T-helper 1 cell treated with Interleukin-12 subunit alpha and Interleukin-12 subunit beta and Interleukin-4 antibody, amounts not matched to agents 30 μg/mL and 1 μg/mL, for 36 hours (primary cell): ENCODE data around the gene ASB13.

Experiments used
- H3K27ac Mint-ChIP-seq: one replicate; pipeline ENCODE4 v1.8.0; 2021; ENCODE audit warnings: mild to moderate bottlenecking, mixed read lengths
- H3K27me3 Mint-ChIP-seq: one replicate; pipeline ENCODE4 v1.8.0; 2021; ENCODE audit warnings: low read depth, mixed read lengths
- H3K36me3 Mint-ChIP-seq: one replicate; pipeline ENCODE4 v1.8.0; 2021; ENCODE audit warnings: low read depth, mixed read lengths
- H3K4me1 Mint-ChIP-seq: one replicate; pipeline ENCODE4 v1.8.0; 2021; ENCODE audit warnings: low read depth, mixed read lengths
- H3K4me3 Mint-ChIP-seq: one replicate; pipeline ENCODE4 v1.8.0; 2021; ENCODE audit warnings: mild to moderate bottlenecking, moderate library complexity, mixed read lengths
- H3K9me3 Mint-ChIP-seq: one replicate; pipeline ENCODE4 v1.8.0; 2021; ENCODE audit warnings: mixed read lengths

The ASB13 gene, protein sequence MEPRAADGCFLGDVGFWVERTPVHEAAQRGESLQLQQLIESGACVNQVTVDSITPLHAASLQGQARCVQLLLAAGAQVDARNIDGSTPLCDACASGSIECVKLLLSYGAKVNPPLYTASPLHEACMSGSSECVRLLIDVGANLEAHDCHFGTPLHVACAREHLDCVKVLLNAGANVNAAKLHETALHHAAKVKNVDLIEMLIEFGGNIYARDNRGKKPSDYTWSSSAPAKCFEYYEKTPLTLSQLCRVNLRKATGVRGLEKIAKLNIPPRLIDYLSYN

DNA sequence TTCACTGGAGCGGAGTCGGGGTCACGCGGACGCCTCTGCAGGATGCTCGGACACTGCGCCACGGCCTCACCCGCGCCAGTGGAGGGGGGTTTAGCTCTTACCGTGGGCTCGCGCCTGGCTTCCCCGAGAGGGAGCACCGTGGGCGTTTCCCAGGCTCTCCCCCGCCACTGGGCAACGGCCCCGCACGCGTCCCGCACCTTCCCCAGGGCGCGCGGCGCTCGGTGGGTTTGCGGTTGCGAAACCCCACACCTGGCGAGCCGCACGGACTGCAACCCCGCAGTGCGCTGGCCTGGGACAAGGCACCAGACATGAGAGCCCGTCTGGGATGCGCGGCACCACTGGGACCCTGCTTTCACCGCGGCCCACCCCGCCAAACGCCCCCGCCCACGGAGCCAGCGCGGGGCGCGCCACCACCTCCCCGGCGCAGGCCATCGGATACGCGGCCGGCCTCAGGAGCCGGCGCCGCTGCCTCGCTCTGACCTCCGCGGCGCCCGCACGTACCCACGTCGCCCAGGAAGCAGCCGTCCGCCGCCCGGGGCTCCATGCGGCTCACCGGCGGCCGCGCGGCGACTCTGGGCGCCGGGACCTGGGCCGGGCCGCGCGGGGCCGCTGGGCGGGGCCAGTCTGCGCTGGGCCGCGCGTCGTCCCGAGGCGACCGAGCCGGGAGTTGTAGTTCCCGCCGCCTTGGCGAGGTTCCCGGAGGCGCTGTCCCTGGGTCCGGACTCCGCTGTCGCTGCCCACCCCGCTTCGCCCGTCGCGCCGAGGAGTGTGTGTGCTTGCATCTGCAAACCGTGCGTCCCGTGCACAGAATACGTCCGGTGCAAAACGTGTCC lies at the start of gene ASB13:
Gene ASB13 (minus strand): TSS at position 588 of the 833 bp plus-strand sequence. CDS start 44 bp downstream, at position 544.
- Mint-ChIP-seq H3K36me3 (peaks cover 3% of the 10 kb centered on the region), H3K9me3 (no peaks in the 10 kb centered on the region), H3K4me3 (peak within 1 kb of the TSS; percentile 90), H3K27me3 (peaks cover 18% of the 10 kb centered on the region), H3K27ac (peak within 1 kb of the TSS; percentile 36), H3K4me1 (peaks cover 14% of the 10 kb centered on the region)

DNA sequence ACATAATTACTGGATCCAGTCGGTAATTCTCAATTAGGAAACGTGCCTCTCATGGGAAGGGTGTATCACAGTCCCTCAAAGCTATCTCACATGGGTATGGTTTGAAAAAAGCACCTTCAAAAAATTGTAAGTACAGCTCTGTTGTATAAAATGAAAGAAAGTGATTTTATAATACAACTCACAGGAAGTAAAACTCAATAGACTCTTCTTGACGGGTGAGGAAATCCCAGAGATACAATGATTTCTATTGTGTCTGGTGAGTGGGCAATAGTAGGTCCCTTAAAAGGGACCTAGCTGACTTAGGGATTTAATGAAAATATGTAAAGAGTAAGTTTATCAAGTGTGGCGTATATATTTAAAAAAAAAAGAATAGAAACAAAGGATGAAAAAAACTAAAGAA lies 45.2 kb upstream of the ASB13 start:
- Mint-ChIP-seq H3K27me3 (no peaks in the 10 kb centered on the region), H3K27ac (peak overlapping the region; percentile 38), H3K36me3 (peaks cover 9% of the 10 kb centered on the region), H3K4me3 (peak overlapping the region; percentile 67), H3K9me3 (no peaks in the 10 kb centered on the region), H3K4me1 (peaks cover 37% of the 10 kb centered on the region)

GRCh38 chr10:5710859-5711258 lies 44.5 kb upstream of the ASB13 start:
- Mint-ChIP-seq H3K27ac (no peak overlapping the region), H3K4me3 (peak overlapping the region; percentile 67), H3K4me1 (peaks cover 36% of the 10 kb centered on the region), H3K9me3 (no peaks in the 10 kb centered on the region), H3K36me3 (peaks cover 9% of the 10 kb centered on the region), H3K27me3 (no peaks in the 10 kb centered on the region)

- peak overlapping the region; percentile 8 for H3K4me3 Mint-ChIP-seq
Observed at GRCh38 chr10:5709865-5710264, 43.5 kb upstream of the ASB13 start.

DNA sequence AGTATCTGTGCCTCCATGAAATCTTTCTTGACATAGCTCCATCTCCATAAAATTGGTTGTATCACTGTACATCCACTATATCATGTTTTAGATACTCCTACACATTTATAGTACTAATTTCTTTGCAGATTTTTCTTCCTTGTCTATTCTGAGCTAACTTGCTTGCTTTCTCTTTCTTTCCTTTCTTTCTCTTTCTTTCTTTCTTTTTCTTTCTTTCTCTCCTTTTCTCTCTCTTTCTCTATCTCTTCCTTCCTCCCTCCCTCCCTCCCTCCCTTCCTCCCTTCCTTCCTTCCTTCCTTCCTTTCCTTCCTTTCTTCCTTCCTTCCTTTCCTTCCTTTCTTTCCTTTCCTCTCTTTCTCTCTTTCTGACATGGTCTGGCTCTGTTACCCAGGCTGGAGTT lies 42.0 kb upstream of the ASB13 start:
- Mint-ChIP-seq H3K36me3 (peaks cover 9% of the 10 kb centered on the region), H3K4me1 (peaks cover 42% of the 10 kb centered on the region), H3K27me3 (no peaks in the 10 kb centered on the region), H3K27ac (no peak overlapping the region), H3K4me3 (no peak overlapping the region), H3K9me3 (no peaks in the 10 kb centered on the region)

More at GRCh38 chr10:5709865-5710264, 43.5 kb upstream of the ASB13 start:
- peaks cover 40% of the 10 kb centered on the region for H3K4me1 Mint-ChIP-seq
- H3K27ac Mint-ChIP-seq: no peak overlapping the region
- H3K27me3 Mint-ChIP-seq: no peaks in the 10 kb centered on the region
- H3K36me3 Mint-ChIP-seq: peaks cover 9% of the 10 kb centered on the region
- no peaks in the 10 kb centered on the region for H3K9me3 Mint-ChIP-seq

- Mint-ChIP-seq H3K27ac (no peak overlapping the region), H3K4me3 (no peak overlapping the region), H3K9me3 (no peaks in the 10 kb centered on the region), H3K27me3 (no peaks in the 10 kb centered on the region), H3K4me1 (peaks cover 27% of the 10 kb centered on the region), H3K36me3 (peaks cover 5% of the 10 kb centered on the region)
Observed at GRCh38 chr10:5698062-5698461, 31.7 kb upstream of the ASB13 start.

GRCh38 chr10:5697342-5697741 lies 30.9 kb upstream of the ASB13 start:
- peaks cover 5% of the 10 kb centered on the region for H3K36me3 Mint-ChIP-seq
- H3K27ac Mint-ChIP-seq: no peak overlapping the region

DNA sequence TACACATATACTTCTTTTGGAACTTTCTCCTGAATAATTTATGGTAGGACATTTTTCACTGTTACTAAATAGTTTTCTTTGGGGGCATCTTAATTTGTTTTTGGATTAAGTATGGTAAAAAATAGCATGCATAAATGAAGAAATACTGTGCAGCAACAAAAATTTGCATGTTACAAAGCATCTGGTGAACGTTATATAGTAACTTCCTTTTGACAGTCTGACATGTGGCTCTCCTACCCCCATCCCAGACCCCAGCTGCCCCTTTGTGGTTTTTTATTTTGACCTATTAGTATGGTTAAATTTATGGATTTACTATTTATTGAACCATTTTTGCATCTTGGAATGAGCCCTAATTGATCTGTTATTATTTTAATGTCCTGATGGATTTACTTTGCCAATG lies 28.2 kb upstream of the ASB13 start:
- Mint-ChIP-seq H3K9me3 (no peaks in the 10 kb centered on the region), H3K27me3 (no peaks in the 10 kb centered on the region), H3K4me1 (peaks cover 40% of the 10 kb centered on the region), H3K36me3 (peaks cover 5% of the 10 kb centered on the region), H3K27ac (no peak overlapping the region), H3K4me3 (no peak overlapping the region)

More at GRCh38 chr10:5697342-5697741, 30.9 kb upstream of the ASB13 start:
- Mint-ChIP-seq H3K9me3 (no peaks in the 10 kb centered on the region), H3K27me3 (no peaks in the 10 kb centered on the region), H3K4me1 (peaks cover 30% of the 10 kb centered on the region), H3K4me3 (no peak overlapping the region)

DNA sequence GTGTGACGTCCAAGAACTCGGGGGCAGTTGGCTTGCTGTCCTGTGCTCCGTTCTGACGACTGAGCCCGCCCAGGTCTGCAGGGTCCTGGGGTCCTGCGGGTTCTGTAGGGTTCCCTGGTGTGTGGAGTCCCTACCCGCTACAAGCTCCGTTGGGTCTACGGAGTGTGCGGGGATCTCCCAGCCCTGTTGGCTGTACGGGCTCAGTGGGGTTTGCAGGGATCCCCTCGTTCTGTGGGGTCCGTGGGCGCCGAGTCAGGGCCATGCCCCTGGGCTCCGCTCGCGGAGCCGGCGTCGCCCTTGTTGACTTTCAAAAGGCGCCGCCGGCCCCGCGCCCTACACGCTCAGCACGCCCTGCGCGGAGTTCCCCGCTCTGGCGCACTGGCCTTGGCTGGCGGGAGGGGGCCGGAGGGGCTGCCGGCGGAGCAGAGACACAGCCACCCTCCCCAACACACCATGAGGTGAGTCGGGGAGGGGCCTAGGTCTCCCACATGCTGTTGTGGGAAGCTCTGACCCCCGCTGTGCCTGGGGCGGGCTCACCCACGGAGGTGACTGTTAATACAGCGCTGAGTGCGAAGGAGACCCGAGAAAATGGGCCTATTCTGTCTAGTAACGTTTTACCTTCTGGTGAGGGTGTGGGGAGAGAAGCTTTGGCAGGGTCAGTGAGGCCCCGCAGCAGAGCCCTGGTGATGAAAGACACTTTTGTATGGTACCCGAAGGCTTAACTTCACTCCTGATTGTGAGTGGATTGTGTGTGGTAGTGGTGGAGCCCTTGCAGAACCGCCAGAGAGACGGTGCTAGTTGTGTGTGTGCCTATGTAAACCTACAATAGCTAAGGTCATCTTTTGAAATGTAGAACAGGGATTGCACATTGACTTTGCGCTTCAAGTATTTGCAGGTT lies 26.3 kb upstream of the ASB13 start:
- H3K36me3 Mint-ChIP-seq: peaks cover 3% of the 10 kb centered on the region
- H3K27me3 Mint-ChIP-seq: no peaks in the 10 kb centered on the region
- peaks cover 46% of the 10 kb centered on the region for H3K4me1 Mint-ChIP-seq
- peak overlapping the region; percentile 90 for H3K27ac Mint-ChIP-seq
- H3K9me3 Mint-ChIP-seq: no peaks in the 10 kb centered on the region
- H3K4me3 Mint-ChIP-seq: peak overlapping the region; percentile 87

GRCh38 chr10:5691786-5692185 lies 25.4 kb upstream of the ASB13 start:
- Mint-ChIP-seq H3K36me3 (peaks cover 3% of the 10 kb centered on the region), H3K9me3 (no peaks in the 10 kb centered on the region), H3K4me3 (peak overlapping the region; percentile 87), H3K4me1 (peaks cover 43% of the 10 kb centered on the region), H3K27me3 (no peaks in the 10 kb centered on the region), H3K27ac (no peak overlapping the region)

GRCh38 chr10:5688587-5688986 lies 22.2 kb upstream of the ASB13 start:
- H3K27me3 Mint-ChIP-seq: no peaks in the 10 kb centered on the region
- peaks cover 5% of the 10 kb centered on the region for H3K36me3 Mint-ChIP-seq
- no peak overlapping the region for H3K27ac Mint-ChIP-seq
- peaks cover 42% of the 10 kb centered on the region for H3K4me1 Mint-ChIP-seq
- no peaks in the 10 kb centered on the region for H3K9me3 Mint-ChIP-seq
- no peak overlapping the region for H3K4me3 Mint-ChIP-seq

GRCh38 chr10:5685764-5686240 lies 19.4 kb upstream of the ASB13 start:
- H3K36me3 Mint-ChIP-seq: peaks cover 5% of the 10 kb centered on the region
- H3K27ac Mint-ChIP-seq: peak overlapping the region; percentile 95
- H3K4me3 Mint-ChIP-seq: peak overlapping the region; percentile 95
- peaks cover 36% of the 10 kb centered on the region for H3K4me1 Mint-ChIP-seq
- H3K27me3 Mint-ChIP-seq: no peaks in the 10 kb centered on the region
- no peaks in the 10 kb centered on the region for H3K9me3 Mint-ChIP-seq

GRCh38 chr10:5684971-5685763 lies 18.8 kb upstream of the ASB13 start:
- H3K9me3 Mint-ChIP-seq: no peaks in the 10 kb centered on the region
- H3K36me3 Mint-ChIP-seq: peaks cover 5% of the 10 kb centered on the region
- H3K27me3 Mint-ChIP-seq: peaks cover 4% of the 10 kb centered on the region
- H3K27ac Mint-ChIP-seq: peak overlapping the region; percentile 98
- H3K4me1 Mint-ChIP-seq: peaks cover 36% of the 10 kb centered on the region
- H3K4me3 Mint-ChIP-seq: peak overlapping the region; percentile 95
